Dedifferentiated amniotic fluid mesenchymal stem cell (primary cell): ENCODE results near the gene EVI5.
"Not testable (repeated sequence)": the region's sequence is repeated elsewhere in the genome, so short reads cannot be mapped to it uniquely, and the experiment has no call there.

Source experiments
- DNase-seq: peaks from one replicate; pipeline ENCODE4 v3.0.0-alpha.2; 2016; ENCODE audit errors: extremely low spot score

EVI5 gene

GRCh38 chr1:92577261-92577895, 207.5 kb downstream of the EVI5 start:
- peak; percentile 15 for DNase-seq

- DNase-seq = no peak
Measured at GRCh38 chr1:92575123-92575522, 209.8 kb downstream of the EVI5 start.

- no peak for DNase-seq
Measured at GRCh38 chr1:92572520-92572919, 212.4 kb downstream of the EVI5 start.

GRCh38 chr1:92571578-92571977, 213.3 kb downstream of the EVI5 start:
- DNase-seq = no peak

- no peak for DNase-seq
Measured at GRCh38 chr1:92567211-92567868, 217.6 kb downstream of the EVI5 start.

- no peak for DNase-seq
Measured at GRCh38 chr1:92563457-92564216, 221.3 kb downstream of the EVI5 start.

GRCh38 chr1:92556350-92556749, 228.6 kb downstream of the EVI5 start:
- DNase-seq = no peak

- DNase-seq = no peak
Measured at GRCh38 chr1:92554216-92554615, 230.7 kb downstream of the EVI5 start.

GRCh38 chr1:92551916-92552315, 233.0 kb downstream of the EVI5 start:
- DNase-seq = no peak

- no peak for DNase-seq
Measured at GRCh38 chr1:92544756-92545165, 240.1 kb downstream of the EVI5 start.

GRCh38 chr1:92543131-92544055, 241.5 kb downstream of the EVI5 start:
- no peak for DNase-seq

- no peak for DNase-seq
Measured at GRCh38 chr1:92538413-92539061, 246.4 kb downstream of the EVI5 start.

- no peak for DNase-seq
Measured at GRCh38 chr1:92538048-92538412, 246.9 kb downstream of the EVI5 start.

GRCh38 chr1:92536980-92537884, 247.7 kb downstream of the EVI5 start:
- no peak for DNase-seq

GRCh38 chr1:92536211-92536979, 248.5 kb downstream of the EVI5 start:
- no peak for DNase-seq

GRCh38 chr1:92532371-92532770, 252.5 kb downstream of the EVI5 start:
- not testable (repeated sequence) for DNase-seq

GRCh38 chr1:92531939-92532338, 253.0 kb downstream of the EVI5 start:
- DNase-seq = not testable (repeated sequence)

GRCh38 chr1:92527670-92528069, 257.2 kb downstream of the EVI5 start:
- no peak for DNase-seq

- DNase-seq = not testable (repeated sequence)
Measured at GRCh38 chr1:92524944-92525590, 259.8 kb downstream of the EVI5 start.
